Right lobe of liver (tissue), 4 donors: ENCODE measurements around the gene OSM.

Experiments
- POLR2A ChIP-seq: fragments of 450-650 bp; IDR thresholded peaks from one replicate; pipeline ENCODE4 v1.6.1; 2017; ENCODE audit warnings: antibody characterized with exemption, mild to moderate bottlenecking
- TF ChIP-seq, protein P1 (sequence below), 4 donors: fragments of 200-600 bp in 3 of 4; fragments of 450-650 bp in 1 of 4; IDR thresholded peaks; one replicate each; pipeline versions ENCODE4 v1.5.1 to v1.8.0; 2016 to 2022; ENCODE audit warnings: antibody characterized with exemption in 4 of 4, mild to moderate bottlenecking in 2 of 4
- donor health status: DM: no; HTN: no; CAD: no.
- donor health status: DM: no; HTN: no; CAD: no.
- donor health status: DM: no; HTN: yes; CAD: no.

DNA sequence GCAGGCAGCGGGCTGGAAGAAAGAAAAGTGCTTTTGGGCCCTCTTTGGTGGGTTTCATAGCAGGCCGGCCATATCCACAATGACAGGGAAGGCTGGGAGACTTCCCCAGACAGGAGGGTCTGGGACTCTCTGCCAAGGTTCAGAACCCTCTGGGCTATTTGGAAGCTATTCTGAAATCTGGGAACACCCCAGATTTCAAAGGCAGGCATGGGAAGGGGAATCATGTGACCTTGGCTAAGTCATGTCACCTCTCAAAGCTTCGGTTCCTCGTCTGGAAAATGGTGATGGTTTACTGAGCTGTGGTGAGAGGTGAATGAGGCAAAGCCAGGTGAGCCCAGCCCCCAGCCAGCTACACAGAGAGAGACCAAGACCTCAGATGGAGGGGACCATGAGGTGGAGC lies 18.0 kb upstream of the OSM start:
- TF ChIP-seq, protein P1, sequence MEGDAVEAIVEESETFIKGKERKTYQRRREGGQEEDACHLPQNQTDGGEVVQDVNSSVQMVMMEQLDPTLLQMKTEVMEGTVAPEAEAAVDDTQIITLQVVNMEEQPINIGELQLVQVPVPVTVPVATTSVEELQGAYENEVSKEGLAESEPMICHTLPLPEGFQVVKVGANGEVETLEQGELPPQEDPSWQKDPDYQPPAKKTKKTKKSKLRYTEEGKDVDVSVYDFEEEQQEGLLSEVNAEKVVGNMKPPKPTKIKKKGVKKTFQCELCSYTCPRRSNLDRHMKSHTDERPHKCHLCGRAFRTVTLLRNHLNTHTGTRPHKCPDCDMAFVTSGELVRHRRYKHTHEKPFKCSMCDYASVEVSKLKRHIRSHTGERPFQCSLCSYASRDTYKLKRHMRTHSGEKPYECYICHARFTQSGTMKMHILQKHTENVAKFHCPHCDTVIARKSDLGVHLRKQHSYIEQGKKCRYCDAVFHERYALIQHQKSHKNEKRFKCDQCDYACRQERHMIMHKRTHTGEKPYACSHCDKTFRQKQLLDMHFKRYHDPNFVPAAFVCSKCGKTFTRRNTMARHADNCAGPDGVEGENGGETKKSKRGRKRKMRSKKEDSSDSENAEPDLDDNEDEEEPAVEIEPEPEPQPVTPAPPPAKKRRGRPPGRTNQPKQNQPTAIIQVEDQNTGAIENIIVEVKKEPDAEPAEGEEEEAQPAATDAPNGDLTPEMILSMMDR (IDR thresholded peaks at IDR 0.05), result no peak
- no peak for TF ChIP-seq POLR2A
